ENCODE data around the gene POU4F1.

DNA sequence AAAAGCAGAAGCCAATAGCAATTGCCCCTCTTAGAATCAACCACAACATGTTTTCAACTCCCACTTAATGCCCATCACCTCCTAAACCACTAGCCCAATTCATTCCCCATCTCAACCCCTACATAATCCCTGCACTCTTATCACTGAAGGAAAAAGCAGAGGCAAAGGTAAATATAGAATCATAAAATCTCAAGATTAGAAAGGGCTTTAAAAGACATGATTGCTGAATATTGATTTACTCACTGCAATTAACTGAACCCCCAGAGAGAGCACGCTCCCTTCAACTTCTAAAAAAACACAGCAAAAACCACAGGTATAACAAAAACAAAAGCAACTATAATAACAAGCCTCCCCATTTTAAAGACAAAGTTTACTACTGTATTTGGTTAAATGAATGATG lies 15.1 kb upstream of the POU4F1 start:
- TF ChIP-seq EP300 (IDR thresholded peaks at IDR 0.05) (no peak), POLR2A (IDR thresholded peaks at IDR 0.05) (no peak)
